ENCODE results near the gene NRDC. TPM values are rescaled to one million over a fixed set of nuclear protein-coding genes. Genes with fewer than 3 reads are reported as not detected.

Gene NRDC
- total and polyA plus RNA-seq, 8 donors: 58.4 to 95.6 (median 79.2) TPM

- 93 to 97% (median 95%) methylated on average over 11 of the region's 11 CpGs for WGBS, 5 donors
- Histone ChIP-seq H3K9me3 (no peaks in the 10 kb centered on the region), H3K4me3 (no peak overlapping the region), H3K4me1 (no peaks in the 10 kb centered on the region), H3K27me3 (no peaks in the 10 kb centered on the region), H3K27ac (no peak overlapping the region), H3K36me3 (peaks cover 20 to 72% (median 62%) of the 10 kb centered on the region in 4 donors)
- TF ChIP-seq EP300 (IDR thresholded peaks at IDR 0.05) (no peak), POLR2AphosphoS5 (IDR thresholded peaks at IDR 0.05) (no peak), POLR2A (IDR thresholded peaks at IDR 0.05) (no peak)
- TF ChIP-seq, protein P1, sequence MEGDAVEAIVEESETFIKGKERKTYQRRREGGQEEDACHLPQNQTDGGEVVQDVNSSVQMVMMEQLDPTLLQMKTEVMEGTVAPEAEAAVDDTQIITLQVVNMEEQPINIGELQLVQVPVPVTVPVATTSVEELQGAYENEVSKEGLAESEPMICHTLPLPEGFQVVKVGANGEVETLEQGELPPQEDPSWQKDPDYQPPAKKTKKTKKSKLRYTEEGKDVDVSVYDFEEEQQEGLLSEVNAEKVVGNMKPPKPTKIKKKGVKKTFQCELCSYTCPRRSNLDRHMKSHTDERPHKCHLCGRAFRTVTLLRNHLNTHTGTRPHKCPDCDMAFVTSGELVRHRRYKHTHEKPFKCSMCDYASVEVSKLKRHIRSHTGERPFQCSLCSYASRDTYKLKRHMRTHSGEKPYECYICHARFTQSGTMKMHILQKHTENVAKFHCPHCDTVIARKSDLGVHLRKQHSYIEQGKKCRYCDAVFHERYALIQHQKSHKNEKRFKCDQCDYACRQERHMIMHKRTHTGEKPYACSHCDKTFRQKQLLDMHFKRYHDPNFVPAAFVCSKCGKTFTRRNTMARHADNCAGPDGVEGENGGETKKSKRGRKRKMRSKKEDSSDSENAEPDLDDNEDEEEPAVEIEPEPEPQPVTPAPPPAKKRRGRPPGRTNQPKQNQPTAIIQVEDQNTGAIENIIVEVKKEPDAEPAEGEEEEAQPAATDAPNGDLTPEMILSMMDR (IDR thresholded peaks at IDR 0.05): no peak
- intact Hi-C loops (cut with DNase I; ENCODE audit: low total_unique reads): no loop called here
- DNase-seq: no peak
Observed at GRCh38 chr1:51752073-51752948, 126.2 kb downstream of the NRDC start.

- Histone ChIP-seq H3K4me3 (no peak overlapping the region), H3K36me3 (peaks cover 20 to 67% (median 58%) of the 10 kb centered on the region in 4 donors), H3K27me3 (no peaks in the 10 kb centered on the region), H3K4me1 (no peaks in the 10 kb centered on the region), H3K9me3 (no peaks in the 10 kb centered on the region), H3K27ac (no peak overlapping the region)
- intact Hi-C loops (cut with DNase I; ENCODE audit: low total_unique reads): no loop called here
- WGBS, 5 donors: 95 to 100% (median 100%) methylated on average over 1 of the region's 1 CpG
- no peak for DNase-seq
- no peak for TF ChIP-seq EP300 (IDR thresholded peaks at IDR 0.05)
- TF ChIP-seq POLR2AphosphoS5 (IDR thresholded peaks at IDR 0.05): no peak
- TF ChIP-seq, protein P1 (IDR thresholded peaks at IDR 0.05): no peak
Observed at GRCh38 chr1:51750729-51751128, 127.8 kb downstream of the NRDC start.

- 95 to 97% (median 97%) methylated on average over 3 of the region's 3 CpGs for WGBS, 5 donors
- intact Hi-C loops (cut with DNase I; ENCODE audit: low total_unique reads): no loop called here
- Histone ChIP-seq H3K27me3 (no peaks in the 10 kb centered on the region), H3K36me3 (peaks cover 20 to 62% (median 53%) of the 10 kb centered on the region in 4 donors), H3K27ac (no peak overlapping the region), H3K9me3 (no peaks in the 10 kb centered on the region), H3K4me1 (peaks cover 0 to under 1% (median 0%) of the 10 kb centered on the region in 4 donors), H3K4me3 (no peak overlapping the region)
- no peak for DNase-seq
- TF ChIP-seq POLR2A (IDR thresholded peaks at IDR 0.05): no peak
- TF ChIP-seq, protein P1 (IDR thresholded peaks at IDR 0.05): no peak
- TF ChIP-seq EP300 (IDR thresholded peaks at IDR 0.05): no peak
Observed at GRCh38 chr1:51750218-51750617, 128.3 kb downstream of the NRDC start.

GRCh38 chr1:51749151-51749550 lies 129.4 kb downstream of the NRDC start:
- H3K4me3 ChIP-seq: no peak overlapping the region
- intact Hi-C loops (cut with DNase I; ENCODE audit: low total_unique reads): no loop called here
- H3K27ac ChIP-seq: no peak overlapping the region
- WGBS, 5 donors: 97 to 100% (median 99%) methylated on average over 3 of the region's 3 CpGs
- H3K27me3 ChIP-seq: no peaks in the 10 kb centered on the region
- peaks cover 0 to 10% (median 4%) of the 10 kb centered on the region in 4 donors for H3K4me1 ChIP-seq
- no peaks in the 10 kb centered on the region for H3K9me3 ChIP-seq
- no peak for DNase-seq
- H3K36me3 ChIP-seq: peaks cover 20 to 55% (median 46%) of the 10 kb centered on the region in 4 donors
- TF ChIP-seq POLR2AphosphoS5 (IDR thresholded peaks at IDR 0.05): no peak
- TF ChIP-seq EP300 (IDR thresholded peaks at IDR 0.05): no peak
- no peak for TF ChIP-seq POLR2A (IDR thresholded peaks at IDR 0.05)
- TF ChIP-seq, protein P1 (IDR thresholded peaks at IDR 0.05): no peak
